Measurements from ENCODE around the gene FRAT2.

DNA sequence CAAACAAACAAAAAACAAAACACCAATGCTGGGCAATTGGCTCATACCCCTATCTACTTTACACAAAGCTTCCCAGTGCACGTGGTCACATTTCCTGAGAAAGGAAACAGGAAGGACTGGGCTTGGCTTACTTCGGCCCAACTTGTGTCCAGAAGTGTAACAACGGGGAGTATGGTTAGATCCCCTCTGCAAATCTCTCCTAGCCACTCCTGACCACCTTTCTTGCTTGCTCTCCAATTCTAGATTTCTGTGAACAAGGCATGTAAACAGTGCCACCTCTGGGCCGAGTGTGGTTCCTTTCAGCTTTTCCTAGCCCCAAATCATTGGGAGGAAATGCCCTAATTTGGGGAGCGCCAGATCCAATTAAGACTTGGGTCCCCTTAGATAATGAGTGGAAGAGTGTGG, 21.0 kb upstream of the FRAT2 start:
- TF ChIP-seq, protein P1, sequence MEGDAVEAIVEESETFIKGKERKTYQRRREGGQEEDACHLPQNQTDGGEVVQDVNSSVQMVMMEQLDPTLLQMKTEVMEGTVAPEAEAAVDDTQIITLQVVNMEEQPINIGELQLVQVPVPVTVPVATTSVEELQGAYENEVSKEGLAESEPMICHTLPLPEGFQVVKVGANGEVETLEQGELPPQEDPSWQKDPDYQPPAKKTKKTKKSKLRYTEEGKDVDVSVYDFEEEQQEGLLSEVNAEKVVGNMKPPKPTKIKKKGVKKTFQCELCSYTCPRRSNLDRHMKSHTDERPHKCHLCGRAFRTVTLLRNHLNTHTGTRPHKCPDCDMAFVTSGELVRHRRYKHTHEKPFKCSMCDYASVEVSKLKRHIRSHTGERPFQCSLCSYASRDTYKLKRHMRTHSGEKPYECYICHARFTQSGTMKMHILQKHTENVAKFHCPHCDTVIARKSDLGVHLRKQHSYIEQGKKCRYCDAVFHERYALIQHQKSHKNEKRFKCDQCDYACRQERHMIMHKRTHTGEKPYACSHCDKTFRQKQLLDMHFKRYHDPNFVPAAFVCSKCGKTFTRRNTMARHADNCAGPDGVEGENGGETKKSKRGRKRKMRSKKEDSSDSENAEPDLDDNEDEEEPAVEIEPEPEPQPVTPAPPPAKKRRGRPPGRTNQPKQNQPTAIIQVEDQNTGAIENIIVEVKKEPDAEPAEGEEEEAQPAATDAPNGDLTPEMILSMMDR (IDR thresholded peaks at IDR 0.05) = peak in 5 of 6 experiments; percentile 33 to 40 (median 36)
- TF ChIP-seq POLR2A (IDR thresholded peaks at IDR 0.05) = no peak
